Breast epithelium (tissue), 3 donors: ENCODE results near the gene TSNAXIP1.
"Not testable (repeated sequence)": the region's sequence is repeated elsewhere in the genome, so short reads cannot be mapped to it uniquely, and the experiment has no call there.

Source experiments
- POLR2A ChIP-seq: fragments of 450-650 bp; IDR thresholded peaks from one replicate; pipeline ENCODE4 v1.6.1; 2016; ENCODE audit warnings: antibody characterized with exemption, mild to moderate bottlenecking, moderate library complexity
- TF ChIP-seq, protein P1 (sequence below), 3 donors: fragments of 450-650 bp; IDR thresholded peaks; one replicate each; pipeline ENCODE4 v1.5.1; 2016 to 2017; ENCODE audit warnings: antibody characterized with exemption in 3 of 3, mild to moderate bottlenecking in 3 of 3, moderate library complexity in 3 of 3

- TF ChIP-seq POLR2A: not testable (repeated sequence)
- TF ChIP-seq, protein P1, sequence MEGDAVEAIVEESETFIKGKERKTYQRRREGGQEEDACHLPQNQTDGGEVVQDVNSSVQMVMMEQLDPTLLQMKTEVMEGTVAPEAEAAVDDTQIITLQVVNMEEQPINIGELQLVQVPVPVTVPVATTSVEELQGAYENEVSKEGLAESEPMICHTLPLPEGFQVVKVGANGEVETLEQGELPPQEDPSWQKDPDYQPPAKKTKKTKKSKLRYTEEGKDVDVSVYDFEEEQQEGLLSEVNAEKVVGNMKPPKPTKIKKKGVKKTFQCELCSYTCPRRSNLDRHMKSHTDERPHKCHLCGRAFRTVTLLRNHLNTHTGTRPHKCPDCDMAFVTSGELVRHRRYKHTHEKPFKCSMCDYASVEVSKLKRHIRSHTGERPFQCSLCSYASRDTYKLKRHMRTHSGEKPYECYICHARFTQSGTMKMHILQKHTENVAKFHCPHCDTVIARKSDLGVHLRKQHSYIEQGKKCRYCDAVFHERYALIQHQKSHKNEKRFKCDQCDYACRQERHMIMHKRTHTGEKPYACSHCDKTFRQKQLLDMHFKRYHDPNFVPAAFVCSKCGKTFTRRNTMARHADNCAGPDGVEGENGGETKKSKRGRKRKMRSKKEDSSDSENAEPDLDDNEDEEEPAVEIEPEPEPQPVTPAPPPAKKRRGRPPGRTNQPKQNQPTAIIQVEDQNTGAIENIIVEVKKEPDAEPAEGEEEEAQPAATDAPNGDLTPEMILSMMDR (IDR thresholded peaks at IDR 0.05): not testable (repeated sequence)
Measured at GRCh38 chr16:67864044-67864443, 57.4 kb downstream of the TSNAXIP1 start.
